Fibroblast of skin of left quadriceps (primary cell): ENCODE results near the gene GID8.
"Not testable (repeated sequence)": the region's sequence is repeated elsewhere in the genome, so short reads cannot be mapped to it uniquely, and the experiment has no call there.

Experiments
- DNase-seq, 2 experiments: peaks; one replicate each; pipeline ENCODE4 v3.0.0-alpha.2; 2013; ENCODE audit warnings: low read depth in 2 of 2

Gene GID8

GRCh38 chr20:62958388-62959100, 20.6 kb downstream of the GID8 start:
- no peak for DNase-seq

GRCh38 chr20:62959101-62959971, 21.4 kb downstream of the GID8 start:
- no peak for DNase-seq

GRCh38 chr20:62959998-62960436, 22.1 kb downstream of the GID8 start:
- DNase-seq, result no peak

GRCh38 chr20:62960446-62961309, 22.7 kb downstream of the GID8 start:
- DNase-seq, result not testable (repeated sequence)

- no peak for DNase-seq
Observed at GRCh38 chr20:62961310-62961783, 23.4 kb downstream of the GID8 start.

- DNase-seq, result no peak
Observed at GRCh38 chr20:62961799-62962198, 23.9 kb downstream of the GID8 start.

- DNase-seq, result no peak
Observed at GRCh38 chr20:62962221-62962879, 24.4 kb downstream of the GID8 start.

- no peak for DNase-seq
Observed at GRCh38 chr20:62962891-62963613, 25.1 kb downstream of the GID8 start.

GRCh38 chr20:62963614-62964397, 25.9 kb downstream of the GID8 start:
- no peak for DNase-seq

GRCh38 chr20:62964700-62965099, 26.8 kb downstream of the GID8 start:
- DNase-seq, result no peak

- DNase-seq, result no peak
Observed at GRCh38 chr20:62965363-62965771, 27.4 kb downstream of the GID8 start.

- no peak for DNase-seq
Observed at GRCh38 chr20:62966212-62967148, 28.5 kb downstream of the GID8 start.

GRCh38 chr20:62967149-62967501, 29.2 kb downstream of the GID8 start:
- DNase-seq, result no peak

- DNase-seq, result no peak
Observed at GRCh38 chr20:62967628-62968351, 29.8 kb downstream of the GID8 start.

- DNase-seq, result no peak
Observed at GRCh38 chr20:62968378-62969178, 30.6 kb downstream of the GID8 start.

- DNase-seq, result no peak
Observed at GRCh38 chr20:62969179-62969760, 31.3 kb downstream of the GID8 start.

GRCh38 chr20:62969939-62970306, 32.0 kb downstream of the GID8 start:
- DNase-seq, result no peak
